Measurements from ENCODE around the gene ATG4C. TPM values are rescaled to one million over a fixed set of nuclear protein-coding genes. Genes with fewer than 3 reads are reported as not detected.

Gene ATG4C
- polyA plus RNA-seq, 10 donors, result 7.2 to 14.9 (median 10.6) TPM

DNA sequence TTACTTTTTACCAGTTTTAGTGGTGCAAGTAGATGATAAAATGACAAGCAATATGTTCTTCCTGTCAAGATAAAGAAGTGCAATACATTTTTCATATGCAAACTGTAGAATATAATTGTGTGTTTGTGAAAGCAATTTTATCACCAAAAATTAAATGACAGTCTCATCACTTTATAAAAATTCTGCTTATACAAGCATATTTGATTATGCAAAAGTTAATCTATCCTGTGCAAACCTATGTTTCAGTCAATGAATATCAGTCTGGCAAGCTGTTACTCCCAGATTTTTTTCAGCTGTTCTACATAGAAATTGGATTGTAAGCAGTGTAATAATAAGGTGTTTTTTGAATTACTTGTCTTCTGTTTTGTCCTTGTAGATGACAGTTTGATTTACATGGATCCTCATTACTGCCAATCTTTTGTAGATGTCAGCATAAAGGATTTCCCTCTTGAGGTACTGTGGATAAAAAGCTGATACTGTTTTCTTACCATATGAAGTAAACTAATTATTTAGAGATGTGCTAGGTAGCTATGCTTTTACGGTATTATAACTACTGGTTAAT, 50.5 kb downstream of the ATG4C start:
- no peak for DNase-seq

DNA sequence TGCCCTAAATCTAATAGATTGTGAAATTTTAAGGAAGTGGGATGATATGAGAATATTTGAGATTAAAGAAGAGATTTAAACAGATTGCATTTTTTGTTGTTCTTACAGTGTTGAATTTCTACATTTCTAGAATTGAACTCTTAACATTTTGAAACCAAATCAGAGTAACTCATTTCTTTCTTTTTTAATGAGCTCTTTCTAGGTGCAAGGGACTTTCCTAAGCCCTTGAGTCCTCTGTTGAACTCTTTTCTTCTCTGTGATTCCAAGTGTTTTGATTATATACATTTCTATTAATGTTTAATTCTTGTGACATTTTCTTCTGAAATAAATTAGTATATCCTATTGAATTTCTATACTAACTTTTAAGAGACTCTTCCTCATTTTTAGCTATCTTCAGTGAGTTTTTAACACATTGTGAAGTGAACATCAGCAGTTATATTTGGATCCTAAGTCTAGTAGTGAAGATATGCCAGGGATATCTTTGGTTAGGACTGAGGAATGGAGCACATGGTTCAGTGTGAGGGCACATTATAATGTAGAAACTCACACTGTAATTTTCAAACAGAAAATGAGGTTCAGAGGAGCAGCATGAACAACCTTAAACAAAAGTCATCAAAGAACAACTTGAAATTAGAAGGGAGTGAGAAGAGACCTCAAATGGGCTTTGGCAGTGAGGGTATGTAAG, 53.1 kb downstream of the ATG4C start:
- DNase-seq, result no peak

DNA sequence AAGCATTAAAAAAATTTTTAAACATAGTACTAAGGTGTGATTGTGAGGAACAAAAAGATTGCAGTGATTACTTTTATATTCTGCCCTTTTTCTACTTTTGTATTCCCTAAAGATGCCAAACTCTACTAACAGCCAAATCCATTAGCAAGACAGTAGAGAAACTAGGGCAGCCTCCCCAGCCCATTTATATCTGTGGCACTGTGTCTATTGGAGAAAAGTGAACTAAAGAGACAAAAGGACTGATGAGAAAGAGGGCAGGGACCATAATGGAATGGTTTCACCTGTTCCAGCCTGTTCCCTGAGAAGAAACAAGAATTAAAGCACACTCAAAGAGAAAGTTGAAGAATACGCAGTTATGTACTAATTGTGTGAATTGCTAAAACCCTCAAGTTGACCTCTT, 56.6 kb downstream of the ATG4C start:
- DNase-seq, result no peak

DNA sequence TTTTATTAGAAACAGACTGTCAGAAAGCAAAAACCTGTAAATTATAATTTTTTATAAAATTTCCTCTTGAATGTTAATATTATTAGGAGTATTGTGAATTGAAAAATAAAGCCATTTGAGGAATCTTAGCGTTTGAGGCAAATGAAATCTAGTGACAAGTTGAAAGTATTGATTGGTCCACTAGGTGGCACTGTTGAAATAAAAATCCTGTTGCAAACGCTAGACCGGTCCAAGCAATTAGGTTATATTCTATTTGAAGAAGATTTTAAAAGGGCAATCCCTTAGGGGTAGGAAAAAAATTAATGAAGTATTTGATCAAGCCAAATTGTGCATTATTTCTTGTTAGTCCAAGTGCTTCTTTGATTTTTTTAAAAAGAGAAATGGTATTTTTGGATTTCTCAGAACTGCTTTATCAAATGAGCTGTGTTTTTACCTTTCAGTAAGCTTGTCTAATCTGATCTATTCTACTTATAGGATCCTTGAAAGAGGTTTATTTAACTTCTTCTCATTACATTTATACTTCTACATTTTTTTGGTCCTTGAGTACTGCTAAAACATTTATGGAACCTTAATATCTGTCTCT, 57.7 kb downstream of the ATG4C start:
- DNase-seq, result peak; percentile 58 to 77 (median 68)

DNA sequence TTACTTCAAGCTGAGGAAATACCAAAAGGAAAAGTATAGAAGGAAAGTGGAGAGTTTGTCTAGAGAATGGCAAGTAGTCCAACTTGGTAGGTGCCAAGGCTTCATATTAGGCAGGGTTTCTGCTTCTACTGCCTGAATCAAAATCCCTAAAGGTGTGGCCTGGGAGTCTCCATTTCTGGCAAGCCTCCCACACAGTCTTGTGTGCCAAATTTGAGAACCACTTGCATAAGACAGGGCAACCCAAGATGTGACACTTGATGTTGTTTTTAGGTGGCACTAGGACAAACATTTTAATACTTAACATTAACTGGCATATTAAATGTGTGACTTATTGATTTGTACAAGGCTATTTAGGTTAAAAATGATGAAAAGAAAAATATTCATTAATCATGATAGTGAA, 60.1 kb downstream of the ATG4C start:
- DNase-seq, result no peak

DNA sequence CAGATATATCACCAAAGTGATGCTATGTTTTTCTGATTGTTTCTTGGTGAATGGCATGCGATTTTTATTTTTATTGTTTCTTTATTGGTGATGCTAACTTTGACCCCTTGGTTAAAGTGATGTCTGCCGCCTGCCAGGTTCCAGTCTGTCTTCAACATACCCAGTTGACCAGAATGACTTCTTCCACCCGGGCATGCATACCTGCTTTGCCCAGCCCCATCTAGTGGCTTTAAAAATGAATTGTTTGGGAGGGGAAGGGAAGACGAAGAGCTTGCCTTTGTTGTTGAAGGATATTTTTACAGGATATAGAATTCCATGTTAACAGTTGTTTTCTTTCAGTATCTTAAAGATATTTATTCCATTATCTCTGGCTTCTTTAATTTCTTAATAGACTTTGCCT, 65.1 kb downstream of the ATG4C start:
- DNase-seq, result no peak

DNA sequence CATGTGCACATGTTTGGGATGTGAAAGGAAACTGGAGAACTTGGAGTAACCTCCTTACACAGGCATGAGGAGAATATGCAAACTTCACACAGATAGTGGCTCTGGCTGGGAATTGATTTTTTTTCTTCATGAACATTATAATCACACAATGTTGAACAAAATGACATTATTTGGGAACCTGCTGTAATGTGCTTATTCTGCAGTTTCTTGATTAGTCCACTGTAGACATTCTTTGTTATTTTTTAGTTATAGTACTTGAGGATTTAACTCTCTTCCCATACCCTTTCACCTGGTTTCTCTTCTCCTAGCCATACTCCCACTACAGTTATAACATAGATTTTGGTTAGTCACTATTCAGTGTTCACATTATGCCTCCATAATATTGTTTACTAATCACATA, 68.3 kb downstream of the ATG4C start:
- no peak for DNase-seq

DNA sequence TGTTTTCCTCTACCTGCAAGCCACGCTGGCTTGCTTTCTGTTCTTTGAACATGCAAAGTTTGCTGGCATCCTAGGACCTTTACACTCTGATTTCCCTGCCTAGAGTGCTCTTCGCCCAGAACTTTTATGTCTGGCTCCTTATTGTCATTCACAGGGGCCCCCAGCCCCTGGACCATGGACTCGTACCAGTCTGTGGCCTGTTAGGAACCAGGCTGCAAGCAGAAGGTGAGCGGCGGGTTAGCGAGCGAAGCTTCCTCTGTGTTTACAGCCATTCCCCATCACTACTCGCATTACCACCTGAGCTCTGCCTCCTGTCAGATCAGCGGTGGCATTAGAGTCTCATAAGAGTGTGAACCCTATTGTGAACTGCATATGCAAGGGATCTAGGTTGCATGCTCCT, 73.0 kb downstream of the ATG4C start:
- no peak for DNase-seq

DNA sequence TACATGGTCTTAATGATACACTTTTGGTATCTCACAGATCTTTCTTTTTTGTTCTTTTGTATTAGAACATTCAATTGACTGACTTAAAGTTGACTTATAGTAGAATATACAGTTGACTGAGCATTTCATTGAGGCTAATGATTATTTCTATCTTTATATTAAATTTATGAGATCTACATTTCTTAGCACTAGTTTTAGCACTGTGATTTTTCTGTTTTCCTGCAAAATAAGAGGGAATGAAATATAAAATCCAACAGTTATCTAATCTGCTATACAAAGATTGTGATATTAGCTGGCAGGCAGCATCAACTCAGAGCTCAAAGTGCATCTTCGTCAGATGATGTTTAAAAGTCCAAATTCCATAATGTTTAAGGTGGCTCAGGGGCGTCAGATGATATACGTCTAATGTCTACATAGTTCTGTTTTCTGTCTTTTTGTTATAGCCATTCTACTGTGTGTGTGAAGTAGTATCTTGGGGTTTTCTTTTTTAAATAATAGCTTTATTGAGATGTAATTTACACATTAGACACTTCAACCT, 85.4 kb downstream of the ATG4C start:
- DNase-seq, result no peak

DNA sequence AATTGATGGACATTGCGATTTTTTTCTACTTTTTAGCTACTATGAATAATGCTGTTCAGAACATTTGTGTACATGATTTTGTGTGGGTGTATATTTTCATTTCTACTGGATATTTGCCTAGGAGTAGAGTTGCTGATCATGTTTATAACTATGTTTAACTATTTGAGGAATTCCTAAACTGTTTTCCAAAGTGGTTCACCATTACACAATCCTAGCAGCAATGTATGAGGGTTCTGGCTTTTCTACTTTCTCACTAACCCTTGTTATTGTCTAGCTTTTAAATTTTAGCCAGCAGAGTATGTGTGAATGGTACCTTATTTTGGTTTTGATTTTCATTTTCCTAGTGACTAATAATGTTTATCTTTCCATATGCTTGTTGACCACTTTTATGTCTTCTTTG, 86.2 kb downstream of the ATG4C start:
- no peak for DNase-seq

DNA sequence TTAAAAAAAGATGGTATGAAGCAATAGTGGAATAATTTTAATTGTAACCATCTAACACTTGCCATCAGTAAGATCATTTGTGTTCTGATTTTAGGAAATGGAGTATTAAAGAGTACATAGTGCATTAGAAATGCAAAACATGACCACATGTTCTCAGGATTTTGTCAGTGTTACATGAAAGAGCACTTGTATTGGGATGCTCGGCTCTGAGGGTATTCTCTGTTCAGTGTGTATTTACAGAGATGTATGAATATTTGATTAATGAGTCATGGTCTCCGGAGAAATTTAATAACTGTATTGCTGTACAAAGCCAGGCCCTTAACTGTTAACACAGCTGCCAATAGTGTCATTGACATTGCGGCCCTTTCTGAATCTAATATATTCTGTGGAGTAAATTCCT, 91.7 kb downstream of the ATG4C start:
- peak; percentile 3 to 22 (median 10) for DNase-seq

DNA sequence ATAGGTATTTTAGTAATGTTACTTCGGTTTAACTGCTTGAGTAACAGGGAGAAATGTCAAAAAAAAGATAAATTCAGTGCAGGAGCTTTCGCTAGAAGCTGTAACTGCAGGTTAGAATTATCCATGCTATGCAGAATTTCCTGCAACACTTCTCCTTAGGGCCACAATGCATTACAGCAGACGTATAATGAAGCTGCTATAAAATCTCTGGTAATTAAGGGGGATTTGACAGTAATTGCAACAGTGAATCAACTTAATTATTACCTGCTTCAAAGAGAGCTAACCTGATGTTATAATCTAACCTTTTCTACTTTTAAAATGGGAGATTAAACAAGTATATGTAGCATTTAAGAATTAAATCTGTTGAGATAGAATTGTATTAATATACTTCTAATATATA, 92.6 kb downstream of the ATG4C start:
- DNase-seq, result no peak

DNA sequence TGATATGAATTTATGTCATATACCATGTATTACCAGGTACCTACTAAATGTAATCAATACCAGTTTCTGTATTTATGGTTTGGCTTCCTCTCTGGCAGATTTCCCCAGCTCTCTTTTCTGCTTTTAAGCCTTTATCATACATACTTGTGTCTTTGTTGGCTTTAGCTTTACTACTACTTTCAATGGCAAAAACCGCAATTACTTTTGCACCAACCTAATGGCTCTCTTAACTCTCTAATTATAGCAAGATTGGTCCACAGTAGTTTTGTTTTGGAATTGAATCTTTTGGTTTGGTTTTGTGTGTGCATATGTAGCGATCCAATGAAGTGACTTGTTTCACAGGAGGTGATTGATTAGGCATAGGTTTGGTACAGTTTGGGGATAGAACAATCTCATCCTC, 93.6 kb downstream of the ATG4C start:
- no peak for DNase-seq

DNA sequence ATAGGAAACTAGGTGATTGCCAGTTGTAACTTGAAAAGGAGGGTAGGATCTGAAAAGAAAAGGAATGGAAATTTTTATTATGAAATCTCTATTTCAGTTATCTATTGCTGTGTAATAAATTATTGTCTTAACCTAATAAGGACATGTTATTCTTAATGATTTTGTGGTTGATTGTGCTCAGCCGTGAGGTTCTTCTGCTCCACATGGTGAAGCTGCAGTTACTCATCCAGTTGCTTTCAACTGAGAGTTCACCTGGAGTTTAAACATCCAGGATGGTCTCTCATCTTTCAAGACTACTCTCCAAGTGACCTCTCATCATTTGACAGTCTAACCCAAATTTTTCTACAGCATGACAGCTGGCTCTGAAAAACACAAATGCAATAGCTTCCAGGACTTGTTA, 96.0 kb downstream of the ATG4C start:
- DNase-seq, result no peak

DNA sequence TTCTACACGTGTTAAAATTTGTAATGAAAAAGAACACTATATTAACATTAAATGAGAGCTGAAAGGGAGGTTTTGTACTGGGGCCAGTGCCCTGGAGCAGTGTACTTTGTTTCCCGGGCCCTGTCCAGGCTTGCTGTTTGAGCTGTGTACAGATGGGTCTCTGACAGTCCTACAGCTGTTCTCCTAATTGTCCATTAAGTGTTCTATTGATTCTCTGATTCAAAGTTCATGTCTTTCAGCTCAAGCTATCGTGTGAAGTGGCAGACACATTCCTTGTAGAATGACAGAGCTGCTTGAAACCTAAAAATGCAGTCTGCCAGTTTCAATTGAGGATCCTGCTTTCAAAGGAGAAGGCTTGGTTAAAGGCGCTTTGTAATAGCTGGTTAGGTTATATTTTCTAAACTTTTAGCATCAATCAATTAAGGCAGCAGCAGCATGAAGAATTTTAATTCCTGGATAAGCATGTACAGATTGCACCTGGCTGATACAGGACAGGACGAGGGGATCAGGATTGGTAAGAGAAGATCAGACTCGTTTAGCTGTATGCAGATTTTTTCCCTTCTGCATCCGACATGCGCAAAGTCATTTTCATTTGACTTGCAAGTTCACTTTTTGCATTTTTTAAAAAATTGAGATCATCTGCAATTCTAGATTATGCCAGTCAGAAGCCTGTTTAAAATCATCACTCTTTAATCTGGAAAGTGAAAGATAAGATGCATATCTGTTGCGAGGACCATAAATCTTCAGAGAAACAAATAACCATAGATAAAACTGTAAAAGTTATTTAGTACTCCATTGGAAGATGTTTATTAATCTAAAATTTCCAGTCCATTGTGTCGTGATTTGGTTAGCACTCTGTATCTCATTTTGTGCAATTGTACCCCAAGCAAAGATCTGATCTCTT, 98.5 kb downstream of the ATG4C start:
- no peak for DNase-seq

DNA sequence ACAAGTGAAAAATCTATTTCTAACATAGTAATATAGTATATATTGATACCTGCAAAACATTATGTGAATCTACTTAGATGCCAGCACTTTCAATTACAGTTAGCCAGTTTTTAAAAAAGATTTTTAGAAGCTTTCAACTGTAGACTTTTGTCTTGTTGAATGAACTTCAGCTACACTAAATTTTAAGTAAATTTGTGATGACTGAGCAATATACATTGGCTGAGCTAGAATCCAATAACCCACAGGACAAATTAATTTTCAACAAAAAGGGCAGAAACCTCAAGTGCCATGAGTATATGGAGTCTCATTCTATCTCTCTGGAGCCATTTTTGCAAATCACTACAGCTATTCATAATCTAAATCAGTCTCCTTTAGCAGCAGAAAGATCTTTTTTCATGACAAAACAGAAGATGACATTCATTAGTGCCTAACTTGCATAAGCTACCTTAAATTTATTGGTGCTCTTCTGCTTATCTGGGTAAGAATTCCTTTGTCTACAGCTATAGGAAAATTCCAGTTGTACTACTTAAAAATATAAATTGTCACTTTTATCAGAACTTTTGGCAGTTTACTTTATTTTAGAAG, 100.3 kb downstream of the ATG4C start:
- no peak for DNase-seq

DNA sequence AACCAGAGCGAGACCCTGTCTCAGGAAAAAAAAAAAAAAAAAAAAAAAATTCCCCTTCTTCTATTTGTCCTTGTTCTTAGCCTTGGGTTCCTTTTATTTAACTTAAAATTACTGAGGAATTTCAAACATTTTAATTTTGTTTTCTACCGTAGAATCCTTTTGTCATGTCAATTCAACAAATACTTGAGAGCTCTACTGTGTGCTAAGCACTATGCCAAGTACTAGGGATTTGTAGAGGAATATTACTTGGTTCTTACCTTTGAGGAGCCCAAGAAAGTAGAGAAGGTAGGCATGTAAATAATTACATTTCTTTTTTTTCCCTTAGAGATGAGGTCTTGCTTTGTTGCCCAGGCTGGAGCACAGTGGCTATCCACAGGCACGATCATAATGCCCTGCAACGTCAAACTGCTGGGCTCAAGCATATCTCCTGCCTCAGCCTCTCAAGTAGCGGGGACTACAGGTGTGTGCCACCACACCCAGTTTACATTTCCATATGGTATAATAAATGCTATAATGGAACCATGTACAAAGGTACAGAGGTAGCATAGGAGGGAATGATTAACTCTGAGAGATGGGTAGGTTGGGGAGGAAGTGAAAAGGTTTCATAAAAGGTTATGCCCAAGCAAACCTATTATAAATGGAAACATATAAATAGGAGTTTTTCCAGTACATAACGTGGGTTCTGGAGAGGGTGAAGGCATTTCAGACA, 104.0 kb downstream of the ATG4C start:
- no peak for DNase-seq

DNA sequence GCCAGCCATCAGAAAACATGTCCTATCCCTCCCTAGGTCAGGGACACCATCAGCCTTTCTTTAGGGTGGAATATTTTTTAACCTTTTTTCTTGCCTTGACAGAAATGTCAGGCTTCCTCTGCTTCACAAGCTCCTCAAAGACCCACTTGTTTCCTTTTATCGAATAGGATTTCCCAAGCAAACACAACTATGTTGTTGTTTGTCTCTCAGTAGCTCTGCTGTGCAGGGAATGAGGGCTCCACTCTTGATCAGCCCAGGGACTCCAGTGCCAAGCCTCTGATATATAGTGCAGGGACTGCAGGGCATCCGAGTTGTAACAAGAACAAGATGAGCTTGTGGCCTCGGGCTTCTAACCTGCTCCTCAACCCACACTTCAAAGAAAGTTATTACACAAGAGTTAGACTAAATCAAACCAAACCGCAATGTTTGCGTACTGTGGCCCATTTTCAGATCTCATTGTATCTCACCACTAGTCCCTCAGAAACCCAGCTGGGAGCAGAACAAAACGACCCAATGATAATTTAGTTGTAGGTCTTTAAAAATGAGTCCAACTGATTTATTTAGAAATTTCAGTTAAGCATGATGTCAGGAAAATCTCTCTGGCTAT, 108.1 kb downstream of the ATG4C start:
- no peak for DNase-seq

DNA sequence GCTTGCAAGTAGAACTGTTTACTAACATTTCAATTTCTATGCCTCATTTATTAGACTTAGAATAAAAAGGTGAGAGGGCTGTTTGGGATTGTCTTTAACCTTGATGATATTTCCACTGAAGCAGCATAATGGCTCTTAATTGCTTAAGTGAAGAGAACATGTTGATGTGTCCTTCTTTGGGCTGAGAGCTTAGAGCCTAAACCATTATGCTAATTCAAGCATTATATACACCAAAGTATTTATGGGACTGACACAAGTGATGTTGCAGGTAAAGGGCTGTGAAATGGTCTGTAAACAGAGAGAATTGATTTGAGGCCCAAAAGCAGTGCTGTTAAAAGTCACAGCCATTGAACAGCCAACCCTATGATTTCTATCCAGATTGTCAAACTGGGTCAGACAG, 113.9 kb downstream of the ATG4C start:
- DNase-seq, result no peak

DNA sequence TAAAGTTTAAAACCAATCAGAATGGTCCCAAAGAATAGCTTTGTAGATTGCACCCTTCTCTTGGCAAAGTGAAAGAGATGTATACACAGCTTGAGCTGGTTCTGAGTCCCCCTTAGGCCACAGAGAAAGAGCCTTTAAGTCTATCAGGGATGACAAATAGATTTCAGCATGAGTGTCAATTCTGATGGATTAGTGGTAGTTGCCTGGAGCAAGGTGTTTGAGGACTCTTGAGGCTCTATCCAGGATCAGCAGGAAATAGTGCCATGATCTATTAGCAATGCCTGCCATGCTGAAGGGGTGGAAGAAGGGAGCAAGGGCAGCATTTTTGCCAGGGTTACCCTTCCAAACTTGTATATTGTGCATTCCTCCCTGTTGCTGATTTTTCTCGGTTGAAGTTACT, 116.6 kb downstream of the ATG4C start:
- no peak for DNase-seq

DNA sequence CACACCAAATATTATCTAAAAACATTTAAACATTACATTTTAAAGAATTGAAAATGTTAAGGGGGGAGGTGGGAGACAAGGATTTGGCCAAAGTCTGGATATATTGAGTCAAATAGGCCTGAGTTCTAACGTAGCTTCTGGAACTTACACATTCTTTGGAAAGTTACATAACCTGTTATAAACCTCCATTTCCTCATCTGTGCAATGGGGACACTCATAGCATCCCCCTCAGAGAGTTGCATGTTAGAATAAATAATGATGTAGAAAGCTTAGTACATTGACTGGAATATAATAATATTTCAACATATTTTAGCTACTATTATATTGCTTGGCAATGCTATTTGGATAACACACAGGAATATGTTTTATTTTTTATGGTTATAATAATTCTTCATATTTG, 117.7 kb downstream of the ATG4C start:
- DNase-seq, result no peak
